CD4-positive, alpha-beta T cell treated with Interleukin-17A for 1 hour (primary cell): ENCODE results near the gene HTRA3.
A peak's percentile ranks its signal among the peaks of the same experiment; 100 is the strongest.

Experiments used
- DNase-seq: peaks from one replicate; pipeline ENCODE4 v3.0.0-alpha.2; 2020

The HTRA3 gene

DNA sequence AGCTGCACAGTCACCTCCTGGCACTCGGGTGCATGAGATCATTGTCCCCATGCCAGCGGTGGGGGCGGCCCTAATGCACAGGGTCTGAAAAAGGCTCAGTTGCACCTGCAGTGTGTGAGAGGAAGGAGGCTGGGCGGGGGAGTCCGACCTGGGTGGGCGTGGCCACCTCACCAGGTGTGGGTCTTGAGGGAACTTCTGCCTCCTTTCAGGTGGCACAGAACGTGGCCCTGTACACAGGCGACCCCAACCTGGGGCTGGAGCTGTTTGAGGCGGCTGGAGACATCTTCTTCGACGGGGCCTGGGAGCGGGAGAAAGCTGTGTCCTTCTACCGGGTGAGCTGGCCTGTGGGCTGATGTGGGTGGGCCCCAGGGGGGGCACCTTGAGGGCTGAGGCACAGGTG lies 34.3 kb upstream of the HTRA3 start:
- no peak for DNase-seq

GRCh38 chr4:8235686-8236085 lies 33.9 kb upstream of the HTRA3 start:
- no peak for DNase-seq

DNA sequence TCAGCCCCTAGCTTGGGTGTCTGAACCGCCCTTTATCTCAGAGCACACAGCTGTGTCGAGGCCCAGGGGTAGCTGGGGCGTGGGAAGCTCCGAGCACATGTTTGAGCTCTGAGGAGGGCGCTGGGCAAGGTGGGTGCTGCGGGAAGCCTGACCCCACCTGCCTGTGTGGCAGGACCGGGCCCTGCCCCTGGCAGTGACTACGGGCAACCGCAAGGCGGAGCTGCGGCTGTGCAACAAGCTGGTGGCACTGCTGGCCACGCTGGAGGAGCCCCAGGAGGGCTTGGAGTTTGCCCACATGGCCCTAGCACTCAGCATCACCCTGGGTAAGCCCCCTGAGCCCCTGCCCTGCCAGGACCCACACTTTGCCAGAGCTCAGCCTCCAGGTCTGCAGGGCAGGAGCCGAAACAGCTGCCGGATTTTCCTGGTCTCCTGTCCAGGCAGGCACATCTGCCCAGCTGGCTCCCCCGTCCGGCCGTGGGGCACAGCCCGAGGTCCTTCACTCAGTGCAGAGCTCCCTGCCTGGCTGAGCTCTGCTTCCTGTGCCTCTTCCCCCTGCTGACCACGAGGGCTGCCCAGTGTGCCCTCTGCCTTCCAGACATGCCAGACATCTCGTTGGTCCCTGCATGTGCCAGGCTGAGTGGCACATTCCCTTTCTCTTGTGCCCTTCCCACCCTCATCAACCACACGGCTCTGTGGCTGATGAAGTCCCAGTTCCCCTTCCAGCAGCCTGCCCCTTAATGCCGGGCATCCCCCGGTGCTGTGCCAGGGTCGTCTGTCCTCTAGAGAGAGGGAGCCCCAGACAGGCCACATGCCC lies 33.2 kb upstream of the HTRA3 start:
- DNase-seq: no peak

DNA sequence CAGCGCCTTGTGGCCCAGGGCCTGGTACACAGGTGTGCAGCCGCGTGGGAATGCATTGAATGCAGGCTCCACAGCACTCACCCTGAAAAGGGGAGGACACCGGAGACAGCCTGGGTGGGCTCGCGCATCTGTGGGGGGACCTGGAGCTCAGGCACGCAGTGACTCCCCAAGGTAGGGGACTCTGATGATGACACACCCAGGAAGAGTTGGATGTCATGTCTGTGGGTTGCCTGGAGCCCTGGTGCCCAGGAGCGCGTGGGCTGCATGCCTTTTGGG lies 32.7 kb upstream of the HTRA3 start:
- DNase-seq: no peak

GRCh38 chr4:8237256-8237989 lies 32.1 kb upstream of the HTRA3 start:
- no peak for DNase-seq

DNA sequence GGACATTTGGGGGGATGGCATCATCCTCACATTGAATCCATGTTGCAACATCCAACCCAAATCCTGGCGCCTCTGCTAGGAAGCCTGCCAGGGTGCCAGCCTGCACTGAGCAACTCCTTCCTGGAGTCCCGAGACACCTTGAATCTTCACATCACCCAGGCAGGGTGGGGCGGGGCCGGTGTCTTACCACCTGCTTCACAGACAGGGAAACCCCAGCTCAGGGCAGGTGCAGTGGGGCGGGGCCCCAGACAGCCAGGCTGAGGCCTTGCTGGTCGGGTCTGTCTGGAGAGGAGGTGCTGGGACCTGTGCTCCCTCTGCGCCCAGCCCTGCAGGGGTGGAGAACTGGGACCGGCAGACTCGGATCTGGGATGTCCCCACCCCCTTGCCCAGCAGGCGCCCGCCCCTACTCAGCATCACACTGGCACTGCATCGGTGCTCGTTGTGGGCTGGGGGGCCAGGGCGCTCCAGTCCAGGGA lies 31.5 kb upstream of the HTRA3 start:
- DNase-seq: no peak

DNA sequence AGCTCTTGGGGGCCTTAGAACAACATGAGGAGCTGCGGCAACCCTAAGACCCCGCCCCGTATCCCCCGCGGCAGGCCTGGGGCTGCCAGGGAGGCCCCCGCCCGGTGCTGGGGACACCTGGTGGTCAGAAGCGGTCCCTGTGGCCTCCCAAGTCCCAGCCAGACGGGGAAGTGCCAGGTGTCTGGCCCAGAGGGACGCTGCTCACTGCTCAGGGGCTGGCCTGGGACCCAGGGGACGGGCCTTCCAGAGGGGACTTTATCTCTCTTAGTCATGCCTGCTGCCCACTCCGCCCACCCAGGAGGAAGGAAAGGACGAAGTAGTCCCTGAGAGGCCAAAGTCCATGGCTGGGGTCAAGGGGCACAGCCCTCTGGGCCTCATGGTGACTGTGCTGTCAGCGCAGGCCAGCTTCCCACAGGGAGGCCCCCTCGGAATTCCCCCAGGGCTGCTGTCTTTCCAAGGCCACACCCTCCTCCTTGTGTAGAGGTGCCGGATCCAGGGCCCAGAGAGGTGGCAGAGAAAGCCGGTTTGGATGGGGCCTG lies 31.0 kb upstream of the HTRA3 start:
- DNase-seq: no peak

GRCh38 chr4:8239226-8239625 lies 30.3 kb upstream of the HTRA3 start:
- DNase-seq: no peak

DNA sequence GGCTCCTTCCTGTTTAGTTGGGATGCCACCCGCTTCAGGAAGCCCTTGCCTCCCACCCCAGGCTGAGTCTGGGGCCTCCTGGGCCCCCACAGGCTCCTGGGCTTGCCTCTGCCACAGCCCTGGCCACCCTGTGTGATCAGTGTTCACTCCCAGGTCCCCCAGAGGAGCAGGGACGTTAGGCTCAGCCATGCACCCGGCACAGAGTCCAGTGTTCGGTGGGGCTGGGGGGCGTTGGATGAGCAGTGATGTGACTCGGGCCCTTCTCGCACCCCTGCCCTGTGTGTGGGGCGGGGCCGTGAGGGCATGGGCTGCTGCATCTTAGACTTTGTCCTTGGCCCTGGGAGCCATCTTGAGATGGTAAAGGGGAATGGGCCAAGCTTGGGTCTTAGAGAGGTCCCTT lies 29.9 kb upstream of the HTRA3 start:
- no peak for DNase-seq

DNA sequence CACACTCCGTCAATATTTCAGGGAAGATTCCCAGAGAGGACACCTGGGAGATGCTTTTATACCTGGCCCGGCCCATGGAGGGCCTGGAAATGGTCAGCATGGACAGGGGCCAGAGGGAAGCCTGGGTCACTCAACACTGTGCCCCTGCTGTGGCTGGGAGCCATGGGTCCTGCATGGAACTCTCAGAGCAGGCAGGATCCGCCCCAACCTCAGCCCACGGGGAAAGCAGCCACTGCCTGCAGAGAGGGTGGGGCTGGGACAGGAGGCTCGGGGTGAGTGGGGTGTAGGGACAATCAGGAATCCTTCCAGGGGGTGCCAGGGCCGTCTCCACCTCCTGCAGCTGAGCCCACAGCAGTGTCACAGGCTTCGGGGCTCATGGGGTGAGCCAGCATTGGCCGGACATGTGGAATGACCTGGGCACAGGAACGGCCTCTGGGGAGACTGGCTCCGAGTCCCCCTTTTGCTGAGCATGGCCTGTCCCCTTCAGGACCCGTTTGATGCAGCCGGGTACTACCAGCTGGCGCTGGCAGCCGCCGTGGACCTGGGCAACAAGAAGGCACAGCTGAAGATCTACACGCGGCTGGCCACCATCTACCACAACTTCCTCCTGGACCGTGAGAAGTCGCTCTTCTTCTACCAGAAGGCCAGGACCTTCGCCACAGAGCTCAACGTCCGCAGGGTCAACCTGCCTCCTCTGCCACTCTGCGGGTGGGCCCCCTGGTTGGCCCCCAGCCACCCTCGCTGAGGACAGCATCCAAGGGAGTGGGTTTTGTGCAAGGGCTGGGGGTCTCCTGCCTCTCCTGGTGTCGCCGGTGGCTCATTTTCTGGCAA lies 29.1 kb upstream of the HTRA3 start:
- no peak for DNase-seq

- no peak for DNase-seq
Measured at GRCh38 chr4:8241211-8241779, 28.3 kb upstream of the HTRA3 start.

DNA sequence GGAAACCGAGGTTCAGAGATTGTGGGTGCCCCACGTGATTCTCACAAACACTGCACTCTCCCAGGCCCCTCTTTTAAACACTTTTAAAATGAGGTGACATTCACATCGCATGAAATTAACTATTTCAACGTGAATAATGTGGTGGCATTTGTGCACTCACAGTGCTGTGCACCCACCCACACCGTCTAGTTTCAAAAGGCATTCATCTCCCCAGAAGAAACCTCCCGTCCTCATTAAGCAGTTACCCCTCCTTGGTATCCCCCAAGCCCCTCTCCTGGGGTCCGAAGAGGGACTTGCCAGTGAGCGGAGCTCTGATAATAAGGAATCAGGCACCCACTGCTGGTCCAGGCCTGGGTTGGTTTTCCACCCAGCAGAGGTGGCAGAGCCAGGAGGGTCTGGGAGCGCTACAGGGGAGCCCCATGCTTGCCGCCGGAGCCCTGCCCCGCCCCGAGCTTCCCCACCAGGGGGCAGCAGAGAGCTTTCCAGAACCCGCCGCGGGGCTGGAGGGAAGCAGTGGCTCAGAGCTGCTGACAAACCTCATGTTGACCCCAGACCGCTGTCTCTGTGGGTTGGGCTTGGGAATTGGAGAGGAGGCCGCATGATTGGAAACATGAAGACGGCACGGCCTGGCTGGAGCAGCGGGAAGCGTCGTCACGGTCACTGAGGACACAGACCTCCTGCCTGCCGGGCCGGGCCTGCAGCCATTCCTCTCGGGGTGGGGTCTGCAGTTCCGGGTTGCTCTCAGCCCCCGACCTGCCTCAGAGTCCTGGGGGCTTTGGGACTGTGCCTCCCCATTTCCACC lies 27.5 kb upstream of the HTRA3 start:
- DNase-seq: peak; percentile 72

DNA sequence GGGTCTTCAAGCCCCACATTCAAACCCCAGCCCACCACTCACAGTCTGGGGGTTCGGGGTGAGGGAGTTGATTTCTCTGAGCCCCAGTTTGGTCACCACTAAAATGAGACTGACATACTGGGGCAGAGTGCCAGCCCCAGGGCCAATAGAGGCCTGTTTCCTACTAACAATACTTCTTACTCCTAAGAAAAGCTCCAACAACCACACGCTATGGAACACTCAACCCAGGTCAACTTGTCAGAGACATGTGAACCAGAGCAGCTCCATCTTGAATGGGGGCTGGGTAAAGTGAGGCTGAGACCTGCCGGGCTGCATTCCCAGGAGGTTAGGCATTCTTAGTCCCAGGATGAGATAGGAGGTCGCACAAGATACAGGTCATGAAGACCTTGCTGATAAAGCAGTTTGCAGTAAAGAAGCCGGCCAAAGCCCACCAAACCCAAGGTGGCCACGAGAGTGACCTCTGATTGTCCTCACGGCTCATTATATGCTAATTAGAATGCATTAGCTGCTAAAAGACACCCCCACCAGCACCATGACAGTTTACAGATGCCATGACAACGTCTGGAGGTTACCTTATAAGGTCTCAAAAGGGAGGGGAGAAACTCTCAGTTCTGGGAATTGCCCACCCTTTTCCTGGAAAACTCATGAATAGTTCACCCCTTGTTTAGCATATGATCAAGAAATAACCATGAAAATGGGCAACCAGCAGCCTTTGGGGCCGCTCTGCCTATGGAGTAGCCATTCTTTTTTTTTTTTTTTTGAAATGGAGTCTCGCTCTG lies 26.6 kb upstream of the HTRA3 start:
- no peak for DNase-seq

GRCh38 chr4:8244001-8244757 lies 25.4 kb upstream of the HTRA3 start:
- DNase-seq: no peak

GRCh38 chr4:8244931-8245460 lies 24.6 kb upstream of the HTRA3 start:
- DNase-seq: no peak

GRCh38 chr4:8245884-8246833 lies 23.4 kb upstream of the HTRA3 start:
- no peak for DNase-seq

- DNase-seq: no peak
Measured at GRCh38 chr4:8247047-8247930, 22.3 kb upstream of the HTRA3 start.

GRCh38 chr4:8248091-8248490 lies 21.5 kb upstream of the HTRA3 start:
- DNase-seq: no peak
